Dermis microvascular lymphatic vessel endothelial cell (primary cell): Measurements from ENCODE around the gene SMCP. TPM values are rescaled to one million over a fixed set of nuclear protein-coding genes. Genes with fewer than 3 reads are reported as not detected.

Experiments
- total RNA-seq: library from RNA; depleted of rRNA; stranded (reverse); fragments of >200 nt; gene quantifications from 2 replicates; pipeline ENCODE4 v1.2.1, GENCODE V29; 2014

The SMCP gene
- total RNA-seq, 1 donor from 2014 or later: not detected

Other genes starting within 250 kb of the SMCP start
- not detected in 2 replicates for gene LCE2D, start 214.9 kb upstream of the SMCP start, total RNA-seq
- not detected in 2 replicates for gene LCE2C, start 203.0 kb upstream of the SMCP start, total RNA-seq
- gene LCE2B, start 192.2 kb upstream of the SMCP start, total RNA-seq: not detected in 2 replicates
- gene LCE2A, start 180.0 kb upstream of the SMCP start, total RNA-seq: not detected in 2 replicates
- gene LCE4A, start 170.2 kb upstream of the SMCP start, total RNA-seq: not detected in 2 replicates
- not detected in 2 replicates for gene KPRP, start 120.3 kb upstream of the SMCP start, total RNA-seq
- gene LCE1F, start 103.2 kb upstream of the SMCP start, total RNA-seq: not detected in 2 replicates
- not detected in 2 replicates for gene LCE1E, start 92.1 kb upstream of the SMCP start, total RNA-seq
- gene LCE1D, start 81.6 kb upstream of the SMCP start, total RNA-seq: not detected in 2 replicates
- not detected in 2 replicates for gene LCE1C, start 71.7 kb upstream of the SMCP start, total RNA-seq
- gene LCE1B, start 66.4 kb upstream of the SMCP start, total RNA-seq: not detected in 2 replicates
- gene LCE1A, start 50.8 kb upstream of the SMCP start, total RNA-seq: not detected in 2 replicates
- gene LCE6A, start 35.5 kb upstream of the SMCP start, total RNA-seq: not detected in 2 replicates
- gene LCE7A, start 18.3 kb upstream of the SMCP start, total RNA-seq: not detected in 2 replicates
- not detected in 2 replicates for gene IVL, start 30.2 kb downstream of the SMCP start, total RNA-seq
- gene SPRR5, start 68.9 kb downstream of the SMCP start, total RNA-seq: not detected in 2 replicates
- not detected in 2 replicates for gene SPRR4, start 92.3 kb downstream of the SMCP start, total RNA-seq
- gene SPRR1A, start 105.8 kb downstream of the SMCP start, total RNA-seq: not detected in 2 replicates
- not detected in 2 replicates for gene SPRR3, start 123.4 kb downstream of the SMCP start, total RNA-seq
- not detected in 2 replicates for gene SPRR1B, start 152.9 kb downstream of the SMCP start, total RNA-seq
- gene SPRR2D, start 162.8 kb downstream of the SMCP start, total RNA-seq: not detected in 2 replicates
- gene SPRR2A, start 179.2 kb downstream of the SMCP start, total RNA-seq: not detected in 2 replicates
- not detected in 2 replicates for gene SPRR2B, start 193.3 kb downstream of the SMCP start, total RNA-seq
- not detected in 2 replicates for gene SPRR2E, start 216.2 kb downstream of the SMCP start, total RNA-seq
- not detected in 2 replicates for gene SPRR2F, start 235.2 kb downstream of the SMCP start, total RNA-seq